Endodermal cell (in vitro differentiated cells): Measurements from ENCODE around the gene GGT6. TPM values are rescaled to one million over a fixed set of nuclear protein-coding genes. Genes with fewer than 3 reads are reported as not detected.
A peak's percentile ranks its signal among the peaks of the same experiment; 100 is the strongest.

ENCODE experiments used
- DNase-seq: peaks from one replicate; pipeline ENCODE4 v3.0.0-alpha.2; 2017
- H3K27ac ChIP-seq: 2 replicates; pipeline ENCODE4 v1.5.1; 2013; ENCODE audit warnings: mild to moderate bottlenecking, low read depth, low read length, moderate library complexity
- H3K27me3 ChIP-seq: 2 replicates; pipeline ENCODE4 v1.6.1; 2013; ENCODE audit warnings: mild to moderate bottlenecking, low read length, moderate library complexity; ENCODE audit not compliant: insufficient read depth, control insufficient read depth, poor library complexity, severe bottlenecking
- H3K36me3 ChIP-seq: 2 replicates; pipeline ENCODE4 v1.7.0; 2013; ENCODE audit warnings: mild to moderate bottlenecking, low read length, moderate library complexity; ENCODE audit not compliant: control insufficient read depth, insufficient read depth
- H3K4me1 ChIP-seq: one replicate; pipeline ENCODE4 v1.7.0; 2013; ENCODE audit warnings: low read length; ENCODE audit not compliant: control insufficient read depth, insufficient read depth
- H3K4me3 ChIP-seq: 2 replicates; pipeline ENCODE4 v1.5.1; 2013; ENCODE audit warnings: mild to moderate bottlenecking, low read length, moderate library complexity
- H3K9ac ChIP-seq: 2 replicates; pipeline ENCODE4 v1.6.1; 2013; ENCODE audit warnings: mild to moderate bottlenecking, low read length, moderate library complexity; ENCODE audit not compliant: poor library complexity, severe bottlenecking; ENCODE audit errors: extremely low read depth
- H3K9me3 ChIP-seq: 2 replicates; pipeline ENCODE4 v1.6.1; 2013; ENCODE audit warnings: mild to moderate bottlenecking, low read length, moderate library complexity; ENCODE audit not compliant: control insufficient read depth
- H3K27ac Mint-ChIP-seq: 2 replicates; pipeline ENCODE4 v1.8.0; 2020; ENCODE audit warnings: mixed read lengths
- H3K27me3 Mint-ChIP-seq: 2 replicates; pipeline ENCODE4 v1.8.0; 2021; ENCODE audit warnings: mild to moderate bottlenecking, mixed read lengths; ENCODE audit not compliant: insufficient read depth
- H3K36me3 Mint-ChIP-seq: 2 replicates; pipeline ENCODE4 v1.8.0; 2020; ENCODE audit warnings: low read depth, mixed read lengths
- H3K4me1 Mint-ChIP-seq: 2 replicates; pipeline ENCODE4 v1.8.0; 2020; ENCODE audit warnings: mixed read lengths
- H3K4me3 Mint-ChIP-seq: 2 replicates; pipeline ENCODE4 v1.8.0; 2020; ENCODE audit warnings: mild to moderate bottlenecking, moderate library complexity, mixed read lengths
- H3K9me3 Mint-ChIP-seq: 2 replicates; pipeline ENCODE4 v1.8.0; 2020; ENCODE audit warnings: mild to moderate bottlenecking, mixed read lengths
- WGBS, 2 experiments: methylation state at CpG; one replicate each; pipeline versions ENCODE4 v1.1.5 to v1.1.7; 2013; ENCODE audit warnings: missing lambda C conversion rate in 2 of 2, mixed read lengths in 1 of 2; ENCODE audit not compliant: insufficient coverage in 1 of 2, insufficient read length in 1 of 2; 5-methylcytosine and 5-hydroxymethylcytosine counted together
- total RNA-seq, 2 donors: library from RNA; stranded (reverse); fragmentation: NEBNext Ultra II Directional in 1 of 2; extraction: Animal tissue kit (Norgen Biotek cat#: 25700) in 1 of 2; gene quantifications; 2 replicates in 1 of 2; 3 replicates in 1 of 2; pipeline ENCODE4 v1.2.1, GENCODE V29; 2021
- TF ChIP-seq, protein P1 (sequence below): fragments of 200-600 bp; sonication (generic); conservative IDR thresholded peaks from 2 replicates; pipeline ENCODE4 v1.5.0; 2021; ENCODE audit warnings: antibody characterized with exemption, mild to moderate bottlenecking

The GGT6 gene
- total RNA-seq, 2 donors from 2014 or later = not detected

GRCh38 chr17:4522661-4523060, 37.7 kb downstream of the GGT6 start:
- no peak for DNase-seq

DNA sequence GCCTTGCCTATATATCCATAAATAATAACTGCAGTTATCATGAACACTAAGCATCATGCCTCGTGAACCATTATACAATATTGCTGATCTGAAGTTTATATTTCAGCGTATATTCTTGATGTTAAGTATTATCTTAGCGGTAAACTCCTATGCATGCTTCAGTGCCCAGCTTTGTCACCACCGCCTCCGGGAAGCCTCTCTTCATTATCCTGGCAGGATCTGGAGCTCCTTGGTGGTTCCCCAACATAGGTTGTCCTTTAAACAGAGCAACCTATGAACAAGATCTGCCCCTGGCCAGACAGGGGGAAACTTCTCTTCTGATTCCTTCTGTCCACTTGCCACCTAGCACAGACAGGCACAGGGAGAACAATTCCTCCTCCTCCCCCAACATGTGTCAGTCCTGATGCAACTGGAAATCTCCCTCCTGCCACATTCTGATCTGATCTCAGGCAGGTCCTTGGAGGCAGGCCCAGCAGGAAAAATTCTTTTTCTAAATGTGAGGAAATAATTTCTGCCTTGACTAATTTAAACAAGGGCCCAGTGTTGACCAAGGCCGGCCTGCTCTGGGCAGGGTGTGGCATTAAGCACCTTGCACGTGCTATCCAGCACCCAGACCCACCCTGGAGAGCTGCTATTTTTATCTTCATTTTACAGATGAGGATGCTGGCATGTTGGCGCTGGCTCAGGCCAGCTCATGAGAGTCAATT, 39.3 kb downstream of the GGT6 start:
- H3K4me3 Mint-ChIP-seq = no peak overlapping the region
- peaks cover 7% of the 10 kb centered on the region for H3K4me1 Mint-ChIP-seq
- no peaks in the 10 kb centered on the region for H3K36me3 ChIP-seq
- H3K9me3 Mint-ChIP-seq = no peaks in the 10 kb centered on the region
- H3K27me3 Mint-ChIP-seq = peaks cover 26% of the 10 kb centered on the region
- H3K36me3 Mint-ChIP-seq = no peaks in the 10 kb centered on the region
- no peak for DNase-seq
- TF ChIP-seq, protein P1, sequence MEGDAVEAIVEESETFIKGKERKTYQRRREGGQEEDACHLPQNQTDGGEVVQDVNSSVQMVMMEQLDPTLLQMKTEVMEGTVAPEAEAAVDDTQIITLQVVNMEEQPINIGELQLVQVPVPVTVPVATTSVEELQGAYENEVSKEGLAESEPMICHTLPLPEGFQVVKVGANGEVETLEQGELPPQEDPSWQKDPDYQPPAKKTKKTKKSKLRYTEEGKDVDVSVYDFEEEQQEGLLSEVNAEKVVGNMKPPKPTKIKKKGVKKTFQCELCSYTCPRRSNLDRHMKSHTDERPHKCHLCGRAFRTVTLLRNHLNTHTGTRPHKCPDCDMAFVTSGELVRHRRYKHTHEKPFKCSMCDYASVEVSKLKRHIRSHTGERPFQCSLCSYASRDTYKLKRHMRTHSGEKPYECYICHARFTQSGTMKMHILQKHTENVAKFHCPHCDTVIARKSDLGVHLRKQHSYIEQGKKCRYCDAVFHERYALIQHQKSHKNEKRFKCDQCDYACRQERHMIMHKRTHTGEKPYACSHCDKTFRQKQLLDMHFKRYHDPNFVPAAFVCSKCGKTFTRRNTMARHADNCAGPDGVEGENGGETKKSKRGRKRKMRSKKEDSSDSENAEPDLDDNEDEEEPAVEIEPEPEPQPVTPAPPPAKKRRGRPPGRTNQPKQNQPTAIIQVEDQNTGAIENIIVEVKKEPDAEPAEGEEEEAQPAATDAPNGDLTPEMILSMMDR = no peak
- 91 to 100% methylated on average over 5 to 8 of the region's 8 CpGs for WGBS, 2 experiments
- no peaks in the 10 kb centered on the region for H3K9me3 ChIP-seq
- H3K27ac ChIP-seq = no peak overlapping the region
- H3K27me3 ChIP-seq = no peaks in the 10 kb centered on the region
- H3K27ac Mint-ChIP-seq = no peak overlapping the region
- H3K9ac ChIP-seq = no peak overlapping the region
- no peak overlapping the region for H3K4me3 ChIP-seq
- H3K4me1 ChIP-seq = no peaks in the 10 kb centered on the region

More at GRCh38 chr17:4522661-4523060, 37.7 kb downstream of the GGT6 start:
- TF ChIP-seq, protein P1 = no peak
- H3K9me3 Mint-ChIP-seq = no peaks in the 10 kb centered on the region
- Histone ChIP-seq H3K4me1 (no peaks in the 10 kb centered on the region), H3K27me3 (no peaks in the 10 kb centered on the region), H3K36me3 (no peaks in the 10 kb centered on the region), H3K4me3 (no peak overlapping the region), H3K9me3 (no peaks in the 10 kb centered on the region), H3K27ac (peak overlapping the region; percentile 68), H3K9ac (no peak overlapping the region)
- H3K36me3 Mint-ChIP-seq = no peaks in the 10 kb centered on the region
- 82 to 86% methylated on average over 3 to 6 of the region's 6 CpGs for WGBS, 2 experiments
- peaks cover 42% of the 10 kb centered on the region for H3K27me3 Mint-ChIP-seq
- no peak overlapping the region for H3K4me3 Mint-ChIP-seq
- H3K4me1 Mint-ChIP-seq = peaks cover 19% of the 10 kb centered on the region
- H3K27ac Mint-ChIP-seq = peak overlapping the region; percentile 38

DNA sequence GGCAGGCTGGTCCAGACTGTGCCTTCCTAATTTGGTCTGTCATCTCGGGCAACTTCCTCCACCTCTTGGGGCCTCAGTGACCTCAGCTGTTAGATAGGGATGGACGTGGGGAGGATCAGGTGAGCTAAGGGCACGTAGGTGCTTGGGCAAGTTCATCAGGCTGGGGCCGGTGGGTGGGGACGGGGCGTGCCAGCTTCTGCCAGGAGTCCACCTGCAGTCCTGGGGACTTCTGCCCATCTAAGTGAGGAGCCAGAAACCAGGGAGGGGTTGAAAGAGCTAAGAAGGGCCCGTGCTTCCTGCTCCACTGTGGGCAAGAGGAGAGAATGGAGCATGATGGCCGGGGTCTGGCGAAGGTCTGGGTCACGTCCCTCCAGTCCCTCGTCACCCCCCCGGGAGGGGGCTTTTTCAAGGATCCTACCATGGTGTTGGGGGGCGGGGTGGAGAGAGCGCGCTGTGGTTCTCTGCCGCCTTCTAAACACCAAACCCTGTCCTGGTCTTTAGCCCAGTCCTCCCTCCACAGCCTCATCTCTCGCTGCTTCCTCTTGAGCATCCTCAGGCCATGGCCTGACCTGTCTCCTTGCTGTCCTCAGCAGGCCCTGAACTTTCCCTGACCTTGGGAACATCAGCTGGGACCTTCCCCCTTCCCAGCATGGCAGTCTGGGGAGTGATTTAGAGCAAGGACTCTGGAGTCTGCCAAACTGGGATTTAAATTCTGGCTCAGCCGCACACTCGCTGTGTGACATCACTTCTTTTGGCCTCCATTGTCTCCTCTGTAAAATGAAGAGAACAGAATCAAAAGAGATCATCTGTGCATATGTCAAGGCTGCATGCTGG, 40.1 kb downstream of the GGT6 start:
- WGBS, 2 experiments = 92 to 98% methylated on average over 9 to 19 of the region's 19 CpGs
- H3K9me3 Mint-ChIP-seq = no peaks in the 10 kb centered on the region
- Histone ChIP-seq H3K27me3 (no peaks in the 10 kb centered on the region), H3K4me3 (no peak overlapping the region), H3K4me1 (no peaks in the 10 kb centered on the region), H3K36me3 (no peaks in the 10 kb centered on the region), H3K9me3 (no peaks in the 10 kb centered on the region), H3K27ac (no peak overlapping the region), H3K9ac (no peak overlapping the region)
- H3K27ac Mint-ChIP-seq = peak overlapping the region; percentile 30
- H3K4me3 Mint-ChIP-seq = no peak overlapping the region
- TF ChIP-seq, protein P1 = no peak
- no peak for DNase-seq
- peaks cover 19% of the 10 kb centered on the region for H3K27me3 Mint-ChIP-seq
- no peaks in the 10 kb centered on the region for H3K36me3 Mint-ChIP-seq
- H3K4me1 Mint-ChIP-seq = peaks cover 7% of the 10 kb centered on the region
